T-helper 1 cell treated with Interleukin-12 subunit alpha and Interleukin-12 subunit beta and Interleukin-4 antibody, amounts not matched to agents 30 μg/mL and 1 μg/mL, for 36 hours (primary cell): Measurements from ENCODE around the gene RTF1.

Source experiments
- H3K27ac Mint-ChIP-seq: one replicate; pipeline ENCODE4 v1.8.0; 2021; ENCODE audit warnings: mild to moderate bottlenecking, mixed read lengths
- H3K27me3 Mint-ChIP-seq: one replicate; pipeline ENCODE4 v1.8.0; 2021; ENCODE audit warnings: low read depth, mixed read lengths
- H3K36me3 Mint-ChIP-seq: one replicate; pipeline ENCODE4 v1.8.0; 2021; ENCODE audit warnings: low read depth, mixed read lengths
- H3K4me1 Mint-ChIP-seq: one replicate; pipeline ENCODE4 v1.8.0; 2021; ENCODE audit warnings: low read depth, mixed read lengths
- H3K4me3 Mint-ChIP-seq: one replicate; pipeline ENCODE4 v1.8.0; 2021; ENCODE audit warnings: mild to moderate bottlenecking, moderate library complexity, mixed read lengths
- H3K9me3 Mint-ChIP-seq: one replicate; pipeline ENCODE4 v1.8.0; 2021; ENCODE audit warnings: mixed read lengths

RTF1 gene

DNA sequence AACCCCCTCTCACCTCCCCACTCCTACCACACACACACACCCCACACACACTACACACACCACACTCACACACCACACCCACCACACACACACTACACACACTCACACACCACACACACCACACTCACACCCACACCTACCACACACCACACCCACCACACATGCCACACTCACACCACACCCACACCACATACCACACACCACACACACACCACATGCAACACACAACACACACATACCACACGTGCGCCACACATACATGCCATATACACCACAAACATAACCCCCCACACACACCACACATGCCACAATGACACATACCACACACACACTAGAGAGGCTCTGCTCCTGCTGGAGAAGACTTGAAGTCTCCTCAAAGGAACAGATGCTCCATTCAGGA, 70.9 kb downstream of the RTF1 start:
- Mint-ChIP-seq H3K4me1 (peaks cover 47% of the 10 kb centered on the region), H3K9me3 (no peaks in the 10 kb centered on the region)

DNA sequence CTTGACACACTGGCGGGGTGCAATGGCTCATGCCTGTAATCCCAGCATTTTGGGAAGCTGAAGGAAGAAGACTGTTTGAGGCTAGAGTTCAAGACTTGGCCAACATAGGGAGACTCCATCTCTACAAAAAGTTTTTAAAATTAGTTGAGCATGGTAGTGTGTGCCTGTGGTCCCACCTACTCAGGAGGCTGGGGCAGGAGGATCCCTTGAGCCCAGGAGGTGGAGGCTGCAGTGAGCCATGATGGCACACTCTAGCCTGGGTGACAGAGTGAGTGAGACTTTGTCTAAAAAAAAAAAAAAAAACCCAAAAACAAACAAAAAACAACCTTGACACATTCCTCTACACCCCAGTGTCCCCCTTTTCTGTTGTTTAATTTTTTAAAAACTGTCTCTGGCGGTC, 72.7 kb downstream of the RTF1 start:
- H3K9me3 Mint-ChIP-seq = no peaks in the 10 kb centered on the region
- peaks cover 9% of the 10 kb centered on the region for H3K36me3 Mint-ChIP-seq
- no peak overlapping the region for H3K27ac Mint-ChIP-seq
- peaks cover 11% of the 10 kb centered on the region for H3K27me3 Mint-ChIP-seq
- H3K4me1 Mint-ChIP-seq = peaks cover 38% of the 10 kb centered on the region
- no peak overlapping the region for H3K4me3 Mint-ChIP-seq

More for the DNA sequence above, 70.9 kb downstream of the RTF1 start:
- Mint-ChIP-seq H3K36me3 (peaks cover 11% of the 10 kb centered on the region), H3K4me3 (peak overlapping the region; percentile 23), H3K27me3 (peaks cover 8% of the 10 kb centered on the region), H3K27ac (peak overlapping the region; percentile 74)

DNA sequence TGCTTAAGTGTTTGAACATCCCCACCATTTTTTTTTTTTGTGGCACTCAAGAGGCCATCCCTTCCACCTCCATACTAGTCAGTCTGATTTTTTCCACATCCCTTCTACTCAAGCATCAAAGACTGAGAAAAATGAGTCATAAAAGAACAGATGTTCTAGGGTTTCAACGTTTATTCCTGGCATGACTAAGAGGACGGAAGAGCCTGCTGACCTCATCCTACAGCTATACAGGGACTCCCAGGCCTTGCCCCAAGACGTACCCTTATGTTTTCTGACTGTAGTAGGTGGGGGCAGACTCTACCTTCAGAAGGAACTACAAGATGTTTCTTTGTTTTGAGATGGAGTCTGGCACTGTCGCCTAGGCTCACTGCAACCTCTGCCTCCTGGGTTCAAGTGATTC, 73.5 kb downstream of the RTF1 start:
- Mint-ChIP-seq H3K36me3 (peaks cover 9% of the 10 kb centered on the region), H3K4me1 (peaks cover 38% of the 10 kb centered on the region), H3K27ac (peak overlapping the region; percentile 67), H3K4me3 (peak overlapping the region; percentile 15), H3K9me3 (no peaks in the 10 kb centered on the region), H3K27me3 (peaks cover 16% of the 10 kb centered on the region)

DNA sequence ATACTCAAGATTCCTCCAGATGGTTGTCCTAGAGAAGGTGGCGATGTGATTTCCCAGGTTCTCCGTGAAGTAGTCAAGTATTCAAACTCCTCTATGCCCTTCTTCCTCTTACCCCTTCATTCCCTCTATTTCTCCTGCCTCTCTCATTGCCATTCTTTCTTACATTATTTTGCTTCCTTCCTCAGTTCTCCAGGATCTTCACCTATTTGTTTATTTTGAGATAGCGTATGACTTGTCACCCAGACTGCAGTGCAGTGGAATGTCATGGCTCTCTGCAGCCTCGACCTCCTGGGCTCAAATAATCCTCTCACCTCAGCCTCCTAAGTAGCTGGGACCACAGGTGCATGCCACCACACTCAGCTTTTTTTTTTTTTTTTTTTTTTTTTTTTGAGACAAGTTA, 75.0 kb downstream of the RTF1 start:
- Mint-ChIP-seq H3K9me3 (no peaks in the 10 kb centered on the region), H3K4me1 (peaks cover 34% of the 10 kb centered on the region), H3K4me3 (peak overlapping the region; percentile 8), H3K36me3 (peaks cover 7% of the 10 kb centered on the region), H3K27me3 (peaks cover 24% of the 10 kb centered on the region), H3K27ac (peak overlapping the region; percentile 11)

GRCh38 chr15:41492597-41493204, 75.8 kb downstream of the RTF1 start:
- no peaks in the 10 kb centered on the region for H3K9me3 Mint-ChIP-seq
- peak overlapping the region; percentile 84 for H3K4me3 Mint-ChIP-seq
- peak overlapping the region; percentile 77 for H3K27ac Mint-ChIP-seq
- H3K27me3 Mint-ChIP-seq = peaks cover 31% of the 10 kb centered on the region
- H3K36me3 Mint-ChIP-seq = peaks cover 9% of the 10 kb centered on the region
- peaks cover 32% of the 10 kb centered on the region for H3K4me1 Mint-ChIP-seq

- peaks cover 29% of the 10 kb centered on the region for H3K4me1 Mint-ChIP-seq
- peak within 1 kb of the TSS; percentile 77 for H3K27ac Mint-ChIP-seq
- no peaks in the 10 kb centered on the region for H3K9me3 Mint-ChIP-seq
- peaks cover 6% of the 10 kb centered on the region for H3K36me3 Mint-ChIP-seq
- H3K27me3 Mint-ChIP-seq = peaks cover 31% of the 10 kb centered on the region
- H3K4me3 Mint-ChIP-seq = peak within 1 kb of the TSS; percentile 84
Observed at GRCh38 chr15:41493205-41493901, 76.5 kb downstream of the RTF1 start, which contains the start of gene ITPKA. Gene ITPKA (plus strand): TSS chr15:41493874. CDS start chr15:41493928, 54 bp downstream.

- peaks cover 6% of the 10 kb centered on the region for H3K36me3 Mint-ChIP-seq
- no peak overlapping the region for H3K4me3 Mint-ChIP-seq
- H3K27ac Mint-ChIP-seq = no peak overlapping the region
- no peaks in the 10 kb centered on the region for H3K9me3 Mint-ChIP-seq
- H3K4me1 Mint-ChIP-seq = peaks cover 26% of the 10 kb centered on the region
- peaks cover 36% of the 10 kb centered on the region for H3K27me3 Mint-ChIP-seq
Observed at GRCh38 chr15:41493902-41494189, 77.0 kb downstream of the RTF1 start.

GRCh38 chr15:41494190-41494921, 77.5 kb downstream of the RTF1 start:
- Mint-ChIP-seq H3K4me1 (peaks cover 25% of the 10 kb centered on the region), H3K4me3 (peak overlapping the region; percentile 53), H3K36me3 (peaks cover 6% of the 10 kb centered on the region), H3K27me3 (peaks cover 41% of the 10 kb centered on the region), H3K27ac (no peak overlapping the region), H3K9me3 (no peaks in the 10 kb centered on the region)

DNA sequence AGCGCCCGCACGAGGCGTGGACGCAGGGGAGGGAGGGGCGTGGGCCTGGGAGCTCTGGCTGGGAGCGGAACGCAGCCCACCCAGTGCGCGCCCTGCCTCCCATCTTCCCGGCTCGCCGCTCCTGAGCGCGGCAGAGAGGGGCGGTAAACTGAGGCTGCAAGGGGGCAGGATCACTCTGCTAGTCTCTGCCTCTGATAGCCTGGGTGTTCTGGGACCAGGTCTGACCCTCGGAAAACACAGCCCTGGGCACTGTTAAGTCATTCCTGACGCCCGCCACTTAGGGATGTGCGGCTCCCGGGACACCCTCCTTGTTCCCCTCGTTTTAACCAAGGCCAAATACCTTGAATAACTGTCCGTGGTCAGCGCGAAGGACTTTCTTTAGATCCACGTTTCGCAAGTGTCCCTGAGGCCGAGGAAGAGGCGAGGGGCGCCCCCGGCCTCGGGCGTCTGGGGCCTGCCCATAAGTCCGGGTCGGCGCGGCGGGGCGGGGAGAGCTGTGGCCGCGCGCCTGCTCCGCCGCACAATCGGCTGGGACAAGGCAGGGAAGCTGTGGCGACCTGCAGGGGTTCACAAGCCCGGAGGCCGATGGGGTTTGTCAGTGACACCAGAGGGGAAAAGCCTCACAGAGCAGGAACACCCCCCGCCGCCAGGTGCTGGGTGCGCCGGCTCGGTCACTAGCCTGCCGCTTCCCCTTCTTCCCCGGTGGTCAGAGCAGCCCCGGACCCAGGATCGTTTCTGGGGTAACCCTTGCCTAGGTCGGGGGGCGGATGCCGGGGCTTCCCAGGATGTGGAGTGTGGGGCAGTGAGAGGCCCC, 78.2 kb downstream of the RTF1 start:
- H3K27me3 Mint-ChIP-seq = peaks cover 48% of the 10 kb centered on the region
- H3K27ac Mint-ChIP-seq = no peak overlapping the region
- H3K9me3 Mint-ChIP-seq = no peaks in the 10 kb centered on the region
- H3K4me1 Mint-ChIP-seq = peaks cover 24% of the 10 kb centered on the region
- H3K4me3 Mint-ChIP-seq = peak overlapping the region; percentile 42
- H3K36me3 Mint-ChIP-seq = peaks cover 6% of the 10 kb centered on the region

DNA sequence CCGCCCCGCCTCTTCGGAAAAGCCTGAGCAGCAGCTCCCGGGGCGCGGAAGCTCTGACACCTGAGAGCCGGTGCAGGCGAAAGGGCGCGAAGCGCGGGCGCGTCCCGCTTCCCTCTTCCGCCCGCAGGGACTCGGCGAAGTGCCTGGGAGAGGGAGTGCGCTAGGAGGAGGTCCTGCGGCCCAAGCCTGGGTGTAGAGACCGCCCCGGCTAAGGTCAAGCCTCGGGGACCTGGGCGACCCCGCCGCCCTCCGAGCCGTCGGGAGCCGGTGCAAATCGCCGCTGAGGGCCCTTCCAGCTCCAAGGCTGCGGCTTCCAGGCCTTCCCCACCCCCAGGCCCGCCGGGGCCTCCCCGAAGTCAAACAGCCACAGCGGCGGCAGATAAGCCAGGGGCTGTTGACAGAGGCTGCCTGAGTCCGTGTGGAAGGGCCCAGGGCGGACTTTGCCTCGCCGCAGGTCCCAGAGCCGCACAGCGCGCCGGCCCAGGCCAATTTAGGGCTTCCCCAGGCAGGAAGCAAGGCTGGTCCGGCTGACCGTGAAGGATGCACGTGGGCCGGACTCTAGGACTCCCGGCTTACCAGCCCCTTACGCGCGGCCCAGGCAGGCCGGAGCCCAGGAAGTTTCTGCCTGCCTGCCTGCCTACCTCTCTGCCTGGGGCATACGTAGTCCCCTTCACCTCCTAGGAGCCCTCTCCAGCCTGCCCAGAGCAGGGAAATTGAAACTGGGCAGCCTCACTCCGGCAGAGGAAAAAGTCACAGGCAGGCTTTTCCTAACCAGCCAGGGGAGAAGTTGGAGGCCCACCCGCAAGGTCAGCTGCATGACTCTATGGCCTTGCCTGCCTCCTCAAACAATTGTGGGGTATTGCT, 79.1 kb downstream of the RTF1 start:
- H3K27me3 Mint-ChIP-seq = peaks cover 57% of the 10 kb centered on the region
- H3K9me3 Mint-ChIP-seq = no peaks in the 10 kb centered on the region
- peaks cover 18% of the 10 kb centered on the region for H3K4me1 Mint-ChIP-seq
- peak overlapping the region; percentile 31 for H3K4me3 Mint-ChIP-seq
- H3K36me3 Mint-ChIP-seq = peaks cover 6% of the 10 kb centered on the region
- H3K27ac Mint-ChIP-seq = no peak overlapping the region

GRCh38 chr15:41498657-41499056, 81.8 kb downstream of the RTF1 start:
- no peaks in the 10 kb centered on the region for H3K9me3 Mint-ChIP-seq
- H3K4me1 Mint-ChIP-seq = peaks cover 6% of the 10 kb centered on the region
- no peak overlapping the region for H3K4me3 Mint-ChIP-seq
- H3K36me3 Mint-ChIP-seq = peaks cover 2% of the 10 kb centered on the region
- peaks cover 74% of the 10 kb centered on the region for H3K27me3 Mint-ChIP-seq
- H3K27ac Mint-ChIP-seq = no peak overlapping the region

GRCh38 chr15:41499109-41499851, 82.4 kb downstream of the RTF1 start:
- peaks cover 6% of the 10 kb centered on the region for H3K4me1 Mint-ChIP-seq
- H3K9me3 Mint-ChIP-seq = no peaks in the 10 kb centered on the region
- H3K36me3 Mint-ChIP-seq = peaks cover 2% of the 10 kb centered on the region
- H3K27ac Mint-ChIP-seq = no peak overlapping the region
- H3K27me3 Mint-ChIP-seq = peaks cover 76% of the 10 kb centered on the region
- H3K4me3 Mint-ChIP-seq = no peak overlapping the region
